Left hindlimb (tissue), 1 donor: Measurements from ENCODE around the gene ZNF79.
A peak's percentile ranks its signal among the peaks of the same experiment; 100 is the strongest.
"Not testable (repeated sequence)": the region's sequence is repeated elsewhere in the genome, so short reads cannot be mapped to it uniquely, and the experiment has no call there.

Source experiments
- DNase-seq: peaks from one replicate; pipeline ENCODE4 v3.0.0-alpha.2; 2018

Gene ZNF79

GRCh38 chr9:127458921-127459320 lies 34.7 kb downstream of the ZNF79 start:
- DNase-seq: no peak

GRCh38 chr9:127463382-127463781 lies 39.2 kb downstream of the ZNF79 start:
- DNase-seq: no peak

- peak; percentile 54 for DNase-seq
Measured at GRCh38 chr9:127463911-127464310, 39.7 kb downstream of the ZNF79 start.

GRCh38 chr9:127466407-127466917 lies 42.3 kb downstream of the ZNF79 start:
- not testable (repeated sequence) for DNase-seq

- DNase-seq: no peak
Measured at GRCh38 chr9:127467621-127468020, 43.4 kb downstream of the ZNF79 start.

- DNase-seq: no peak
Measured at GRCh38 chr9:127470662-127471061, 46.5 kb downstream of the ZNF79 start.

- no peak for DNase-seq
Measured at GRCh38 chr9:127473501-127473900, 49.3 kb downstream of the ZNF79 start.

GRCh38 chr9:127473932-127474331 lies 49.8 kb downstream of the ZNF79 start:
- no peak for DNase-seq

GRCh38 chr9:127474592-127474991 lies 50.4 kb downstream of the ZNF79 start:
- DNase-seq: no peak

- DNase-seq: no peak
Measured at GRCh38 chr9:127479507-127480081, 55.4 kb downstream of the ZNF79 start.

- DNase-seq: no peak
Measured at GRCh38 chr9:127482662-127483061, 58.5 kb downstream of the ZNF79 start.

- DNase-seq: no peak
Measured at GRCh38 chr9:127485995-127486394, 61.8 kb downstream of the ZNF79 start.

- no peak for DNase-seq
Measured at GRCh38 chr9:127488946-127489345, 64.8 kb downstream of the ZNF79 start.

GRCh38 chr9:127489471-127490115 lies 65.4 kb downstream of the ZNF79 start:
- no peak for DNase-seq

- DNase-seq: no peak
Measured at GRCh38 chr9:127490535-127491230, 66.5 kb downstream of the ZNF79 start.

- no peak for DNase-seq
Measured at GRCh38 chr9:127491516-127491915, 67.3 kb downstream of the ZNF79 start.

- no peak for DNase-seq
Measured at GRCh38 chr9:127492616-127493015, 68.4 kb downstream of the ZNF79 start.

- DNase-seq: no peak
Measured at GRCh38 chr9:127493592-127494303, 69.6 kb downstream of the ZNF79 start.

GRCh38 chr9:127494304-127494702 lies 70.1 kb downstream of the ZNF79 start:
- DNase-seq: no peak
